Esophagus muscularis mucosa (tissue), 4 donors: ENCODE results near the gene CDS2. TPM values are rescaled to one million over a fixed set of nuclear protein-coding genes. Genes with fewer than 3 reads are reported as not detected.

Experiments used
- DNase-seq: peaks from one replicate; pipeline ENCODE4 v3.0.0-alpha.2; 2017; ENCODE audit errors: extremely low spot score
- H3K27ac ChIP-seq, 4 donors: fragments of 200-600 bp; sonication (generic); replicated peaks in 1 of 4; 1 replicate in 3 of 4; 2 replicates in 1 of 4; pipeline ENCODE4 v1.5.1; 2016 to 2019; ENCODE audit warnings: mild to moderate bottlenecking in 1 of 4
- H3K27me3 ChIP-seq, 4 donors: fragments of 200-600 bp; sonication (generic); one replicate each; pipeline versions ENCODE4 v1.5.1 to v1.6.0; 2016 to 2019
- H3K36me3 ChIP-seq, 4 donors: fragments of 200-600 bp; sonication (generic); one replicate each; pipeline ENCODE4 v1.5.1; 2016 to 2019
- H3K4me1 ChIP-seq, 4 donors: fragments of 200-600 bp; sonication (generic); one replicate each; pipeline ENCODE4 v1.5.1; 2016 to 2019
- H3K4me3 ChIP-seq, 4 donors: fragments of 200-600 bp; sonication (generic); 1 replicate in 2 of 4; 2 replicates in 2 of 4; pipeline ENCODE4 v1.5.1; 2016 to 2019; ENCODE audit warnings: mild to moderate bottlenecking in 4 of 4, moderate library complexity in 1 of 4
- H3K9me3 ChIP-seq, 4 donors: fragments of 200-600 bp; sonication (generic); 1 replicate in 3 of 4; 2 replicates in 1 of 4; pipeline ENCODE4 v1.5.1; 2016 to 2019
- CTCF ChIP-seq, 3 experiments: fragments of 200-600 bp in 2 of 3; fragments of 450-650 bp in 1 of 3; sonication (generic) in 2 of 3; IDR thresholded peaks; one replicate each; pipeline ENCODE4 v1.5.1; 2017 to 2019; ENCODE audit warnings: antibody characterized with exemption in 3 of 3, mild to moderate bottlenecking in 2 of 3, moderate library complexity in 1 of 3
- EP300 ChIP-seq: sonication (generic); formaldehyde crosslinking; IDR thresholded peaks from one replicate; pipeline ENCODE4 v1.6.1; 2017; ENCODE audit warnings: antibody characterized with exemption
- POLR2A ChIP-seq: fragments of 450-650 bp; IDR thresholded peaks from one replicate; pipeline ENCODE4 v1.6.1; 2017; ENCODE audit warnings: antibody characterized with exemption, moderate library complexity, mild to moderate bottlenecking, low read depth
- POLR2AphosphoS5 ChIP-seq, 2 donors: sonication (generic); formaldehyde crosslinking; IDR thresholded peaks; one replicate each; pipeline ENCODE4 v1.6.1; 2017; ENCODE audit warnings: antibody characterized with exemption in 2 of 2
- WGBS: methylation state at CpG from one replicate; pipeline ENCODE4 v1.1.5; 2018; 5-methylcytosine and 5-hydroxymethylcytosine counted together
- intact Hi-C: fragments of 100-400 bp; cut with DNase I; formaldehyde crosslinking; loops from one replicate; pipeline ENCODE4 v1.15.1; 2023
- total RNA-seq, 4 donors: library from RNA; depleted of rRNA; stranded (reverse); fragments of >200 nt; gene quantifications; one replicate each; pipeline versions ENCODE4 v1.1.0 to v1.2.1, GENCODE V29; 2016

Gene CDS2
- total RNA-seq, 4 donors from 2014 or later, result 54.8 to 83.1 (median 69.7) TPM

- Histone ChIP-seq H3K27me3 (no peaks in the 10 kb centered on the region), H3K36me3 (peaks cover 0 to 3% (median 0%) of the 10 kb centered on the region in 4 donors), H3K9me3 (no peaks in the 10 kb centered on the region), H3K27ac (peak overlapping the region in 3 of 4 donors; percentile 33 to 67 (median 42)), H3K4me1 (peaks cover 73 to 92% (median 88%) of the 10 kb centered on the region in 4 donors), H3K4me3 (no peak overlapping the region)
- intact Hi-C loops, result no loop called here
- TF ChIP-seq POLR2A (no peak), CTCF (IDR thresholded peaks at IDR 0.05) (no peak)
- 74% methylated on average over 13 of the region's 13 CpGs for WGBS
- DNase-seq, result no peak
Observed at GRCh38 chr20:5150226-5151076, 23.6 kb downstream of the CDS2 start.

- H3K27ac ChIP-seq, result no peak overlapping the region
- no peaks in the 10 kb centered on the region for H3K27me3 ChIP-seq
- H3K9me3 ChIP-seq, result no peaks in the 10 kb centered on the region
- TF ChIP-seq CTCF (IDR thresholded peaks at IDR 0.05) (no peak), EP300 (no peak), POLR2A (no peak), POLR2AphosphoS5 (IDR thresholded peaks at IDR 0.05) (no peak)
- WGBS, result 91% methylated on average over 3 of the region's 3 CpGs
- DNase-seq, result no peak
- intact Hi-C loops, result no loop called here
- peaks cover 70 to 88% (median 81%) of the 10 kb centered on the region in 4 donors for H3K4me1 ChIP-seq
- no peak overlapping the region for H3K4me3 ChIP-seq
- H3K36me3 ChIP-seq, result peaks cover 0 to 3% (median 0%) of the 10 kb centered on the region in 4 donors
Observed at GRCh38 chr20:5153152-5153467, 26.3 kb downstream of the CDS2 start.

GRCh38 chr20:5153612-5154542, 27.1 kb downstream of the CDS2 start:
- Histone ChIP-seq H3K4me1 (peaks cover 66 to 82% (median 73%) of the 10 kb centered on the region in 4 donors), H3K27me3 (no peaks in the 10 kb centered on the region), H3K4me3 (no peak overlapping the region), H3K27ac (no peak overlapping the region), H3K36me3 (peaks cover 0 to 3% (median 0%) of the 10 kb centered on the region in 4 donors), H3K9me3 (no peaks in the 10 kb centered on the region)
- intact Hi-C loops, result no loop called here
- DNase-seq, result no peak
- WGBS, result 83% methylated on average over 5 of the region's 5 CpGs
- TF ChIP-seq POLR2A, result no peak
- TF ChIP-seq POLR2AphosphoS5 (IDR thresholded peaks at IDR 0.05), result no peak
- no peak for TF ChIP-seq EP300
- TF ChIP-seq CTCF (IDR thresholded peaks at IDR 0.05), result no peak

GRCh38 chr20:5154543-5154925, 27.7 kb downstream of the CDS2 start:
- Histone ChIP-seq H3K4me1 (peaks cover 60 to 76% (median 67%) of the 10 kb centered on the region in 4 donors), H3K27ac (no peak overlapping the region), H3K4me3 (no peak overlapping the region), H3K36me3 (peaks cover 0 to 3% (median 0%) of the 10 kb centered on the region in 4 donors), H3K9me3 (no peaks in the 10 kb centered on the region), H3K27me3 (no peaks in the 10 kb centered on the region)
- no peak for TF ChIP-seq CTCF (IDR thresholded peaks at IDR 0.05)
- TF ChIP-seq POLR2A, result no peak
- no peak for TF ChIP-seq POLR2AphosphoS5 (IDR thresholded peaks at IDR 0.05)
- WGBS, result 82% methylated on average over 6 of the region's 6 CpGs
- no peak for DNase-seq
- intact Hi-C loops, result no loop called here
